ENCODE results near the gene FNBP1. TPM values are rescaled to one million over a fixed set of nuclear protein-coding genes. Genes with fewer than 3 reads are reported as not detected.

Gene FNBP1
- total and polyA plus RNA-seq, 2 of the 13 experiments (the other 11 are each of a cell fraction or from before 2014, with no cell fraction given), result 5.4 to 19.5 TPM

DNA sequence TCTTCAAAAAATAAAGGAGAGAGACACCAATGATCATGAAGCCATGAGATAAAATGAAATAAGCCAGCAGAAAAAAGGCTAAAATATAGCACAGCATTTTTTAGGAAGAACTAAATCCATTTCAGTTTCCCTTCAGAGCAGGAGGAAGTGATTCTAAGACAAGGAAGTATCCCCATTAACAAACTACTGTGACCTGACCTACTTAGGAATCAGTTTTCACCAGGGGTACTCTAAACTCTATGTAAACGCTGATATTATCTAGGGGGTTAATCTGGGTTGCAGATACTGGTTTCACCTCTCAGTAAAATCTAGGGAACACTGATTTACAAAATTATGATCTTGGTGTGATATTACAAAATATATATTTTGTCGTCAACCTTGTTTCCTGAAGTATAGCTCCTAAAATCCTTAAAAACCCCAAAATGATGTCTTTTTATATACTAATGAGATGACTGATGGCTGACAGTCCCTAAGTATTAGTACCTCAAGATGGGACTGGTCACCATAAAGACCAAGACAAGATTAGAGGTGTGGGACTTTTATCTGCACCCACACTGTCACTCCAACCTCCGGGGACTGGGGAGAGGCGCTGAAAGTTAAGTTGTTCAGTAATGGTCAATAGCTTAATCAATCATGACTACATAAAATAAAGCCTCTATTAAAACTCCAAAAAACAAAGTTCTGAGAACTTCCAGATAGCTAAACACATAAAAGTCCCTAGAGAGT lies 2.9 kb upstream of the FNBP1 start:
- intact Hi-C loops (cut with micrococcal nuclease; ENCODE audit: unreplicated experiment), result no loop called here
- TF ChIP-seq TP53 (CRISPR knock-in tag; conservative IDR thresholded peaks at IDR 0.05) (no peak), GABPB1 (CRISPR knock-in tag; IDR thresholded peaks at IDR 0.05) (no peak), ZFP1 (CRISPR knock-in tag; IDR thresholded peaks at IDR 0.05) (no peak), NFRKB (IDR thresholded peaks at IDR 0.05) (no peak), NR2F1 (CRISPR knock-in tag; IDR thresholded peaks at IDR 0.05) (no peak), ZNF577 (CRISPR knock-in tag; IDR thresholded peaks at IDR 0.05; ENCODE audit: borderline replicate concordance, low read depth) (no peak), ZFYVE20 (CRISPR knock-in tag; IDR thresholded peaks at IDR 0.05; ENCODE audit: borderline replicate concordance, low read depth) (no peak), ZSCAN21 (CRISPR knock-in tag; IDR thresholded peaks at IDR 0.05; ENCODE audit: borderline replicate concordance) (no peak), SP1 (IDR thresholded peaks at IDR 0.05) (no peak), SP1 (CRISPR knock-in tag; IDR thresholded peaks at IDR 0.05) (no peak), ZNF83 (CRISPR knock-in tag; IDR thresholded peaks at IDR 0.05; ENCODE audit: borderline replicate concordance) (no peak), ZEB1 (IDR thresholded peaks at IDR 0.05; ENCODE audit: insufficient replicate concordance, low read depth) (no peak), ESRRA (CRISPR knock-in tag; IDR thresholded peaks at IDR 0.05; ENCODE audit: low read depth) (no peak), ZNF780A (CRISPR knock-in tag; IDR thresholded peaks at IDR 0.05) (no peak), KAT2B (IDR thresholded peaks at IDR 0.05; ENCODE audit: borderline replicate concordance, low read depth, low read length) (no peak), KLF16 (CRISPR knock-in tag; IDR thresholded peaks at IDR 0.05) (no peak)
- TF ChIP-seq, protein P1, sequence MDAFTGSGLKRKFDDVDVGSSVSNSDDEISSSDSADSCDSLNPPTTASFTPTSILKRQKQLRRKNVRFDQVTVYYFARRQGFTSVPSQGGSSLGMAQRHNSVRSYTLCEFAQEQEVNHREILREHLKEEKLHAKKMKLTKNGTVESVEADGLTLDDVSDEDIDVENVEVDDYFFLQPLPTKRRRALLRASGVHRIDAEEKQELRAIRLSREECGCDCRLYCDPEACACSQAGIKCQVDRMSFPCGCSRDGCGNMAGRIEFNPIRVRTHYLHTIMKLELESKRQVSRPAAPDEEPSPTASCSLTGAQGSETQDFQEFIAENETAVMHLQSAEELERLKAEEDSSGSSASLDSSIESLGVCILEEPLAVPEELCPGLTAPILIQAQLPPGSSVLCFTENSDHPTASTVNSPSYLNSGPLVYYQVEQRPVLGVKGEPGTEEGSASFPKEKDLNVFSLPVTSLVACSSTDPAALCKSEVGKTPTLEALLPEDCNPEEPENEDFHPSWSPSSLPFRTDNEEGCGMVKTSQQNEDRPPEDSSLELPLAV (CRISPR knock-in tag; conservative IDR thresholded peaks at IDR 0.05; ENCODE audit: low read depth), result no peak
- TF ChIP-seq, protein P2, sequence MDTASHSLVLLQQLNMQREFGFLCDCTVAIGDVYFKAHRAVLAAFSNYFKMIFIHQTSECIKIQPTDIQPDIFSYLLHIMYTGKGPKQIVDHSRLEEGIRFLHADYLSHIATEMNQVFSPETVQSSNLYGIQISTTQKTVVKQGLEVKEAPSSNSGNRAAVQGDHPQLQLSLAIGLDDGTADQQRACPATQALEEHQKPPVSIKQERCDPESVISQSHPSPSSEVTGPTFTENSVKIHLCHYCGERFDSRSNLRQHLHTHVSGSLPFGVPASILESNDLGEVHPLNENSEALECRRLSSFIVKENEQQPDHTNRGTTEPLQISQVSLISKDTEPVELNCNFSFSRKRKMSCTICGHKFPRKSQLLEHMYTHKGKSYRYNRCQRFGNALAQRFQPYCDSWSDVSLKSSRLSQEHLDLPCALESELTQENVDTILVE (CRISPR knock-in tag; IDR thresholded peaks at IDR 0.05), result no peak
- TF ChIP-seq, protein P3, sequence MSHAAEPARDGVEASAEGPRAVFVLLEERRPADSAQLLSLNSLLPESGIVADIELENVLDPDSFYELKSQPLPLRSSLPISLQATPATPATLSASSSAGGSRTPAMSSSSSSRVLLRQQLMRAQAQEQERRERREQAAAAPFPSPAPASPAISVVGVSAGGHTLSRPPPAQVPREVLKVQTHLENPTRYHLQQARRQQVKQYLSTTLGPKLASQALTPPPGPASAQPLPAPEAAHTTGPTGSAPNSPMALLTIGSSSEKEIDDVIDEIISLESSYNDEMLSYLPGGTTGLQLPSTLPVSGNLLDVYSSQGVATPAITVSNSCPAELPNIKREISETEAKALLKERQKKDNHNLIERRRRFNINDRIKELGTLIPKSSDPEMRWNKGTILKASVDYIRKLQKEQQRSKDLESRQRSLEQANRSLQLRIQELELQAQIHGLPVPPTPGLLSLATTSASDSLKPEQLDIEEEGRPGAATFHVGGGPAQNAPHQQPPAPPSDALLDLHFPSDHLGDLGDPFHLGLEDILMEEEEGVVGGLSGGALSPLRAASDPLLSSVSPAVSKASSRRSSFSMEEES (CRISPR knock-in tag; IDR thresholded peaks at IDR 0.05), result no peak
- TF ChIP-seq, protein P4, sequence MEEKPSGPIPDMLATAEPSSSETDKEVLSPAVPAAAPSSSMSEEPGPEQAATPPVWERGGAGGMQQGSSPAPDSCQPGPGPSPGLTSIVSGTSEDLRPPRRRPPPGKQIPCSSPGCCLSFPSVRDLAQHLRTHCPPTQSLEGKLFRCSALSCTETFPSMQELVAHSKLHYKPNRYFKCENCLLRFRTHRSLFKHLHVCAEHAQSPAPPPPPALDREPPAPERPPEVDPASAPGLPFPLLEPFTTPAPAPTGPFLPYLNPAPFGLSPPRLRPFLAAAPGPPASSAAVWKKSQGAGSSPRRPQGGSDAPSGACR (CRISPR knock-in tag; IDR thresholded peaks at IDR 0.05), result no peak
- ChIA-PET CTCF (ENCODE audit: low intra/inter-chr PET ratio, low total read pairs) (no interaction called here), POLR2A (interaction anchor here (2.1 kb wide), 1 partner anchor 17 kb away, joined by 7 read pairs; no protein-coding TSS in a partner anchor)
- WGBS (ENCODE audit: low lambda C conversion rate), result 88% methylated on average over 4 of the region's 4 CpGs
- no peak overlapping the region for H2AFZ ChIP-seq (ENCODE audit: low read length)
- no peak overlapping the region for H3K27ac ChIP-seq (ENCODE audit: extremely low read length, insufficient read depth, low read length)
- H3K79me2 ChIP-seq (ENCODE audit: insufficient read depth, low read length), result peaks cover 13% of the 10 kb centered on the region
- H3K36me3 ChIP-seq (replicated peaks in 1 of 2; ENCODE audit: control insufficient read depth in 1 of 2, insufficient read depth in 2 of 2, low read length in 2 of 2), result no peaks in the 10 kb centered on the region
- FAIRE-seq, result no peak
- BruUV-seq (replicated peaks), result no TSS peak
- H3K4me3 ChIP-seq (replicated peaks in 1 of 3; ENCODE audit: insufficient read depth in 1 of 3, low read depth in 2 of 3, low read length in 3 of 3), result no peak overlapping the region
- H4K20me1 ChIP-seq (ENCODE audit: insufficient read depth, low read length), result no peaks in the 10 kb centered on the region
- in situ Hi-C loops (cut with HindIII; ENCODE audit: extremely low pct_ligation_motif_present, low pct_unique_long_range_greater_than_20kb), result no loop called here
- peaks cover 34% of the 10 kb centered on the region for H3K4me1 ChIP-seq (ENCODE audit: insufficient read depth, low read length)
- no peak overlapping the region for H3K9ac ChIP-seq (ENCODE audit: insufficient read depth, low read depth, low read length)
- no peaks in the 10 kb centered on the region for H3K9me3 ChIP-seq (ENCODE audit: low read length)
- ATAC-seq, result no peak
- DNase-seq (ENCODE audit: low spot score), result no peak
- H3K27me3 ChIP-seq (ENCODE audit: control insufficient read depth in 1 of 2, insufficient read depth in 2 of 2, low read length in 2 of 2), result no peaks in the 10 kb centered on the region
- no peak overlapping the region for H3K4me2 ChIP-seq (ENCODE audit: low read depth, low read length)
